IMR-90 (cell line): Measurements from ENCODE around the gene KCNAB1. TPM values are rescaled to one million over a fixed set of nuclear protein-coding genes. Genes with fewer than 3 reads are reported as not detected.

Experiments used
- ATAC-seq: fragments of 200-7000 bp; cut with Tn5 transposase; 2 replicates; pipeline ENCODE4 v1.9.1; 2020; ENCODE audit warnings: low read depth, mild to moderate bottlenecking, moderate library complexity
- BruUV-seq: library from RNA; stranded (reverse); fragments of 400-500 nt; replicated peaks from 2 replicates; lab custom pipeline; 2021; lab: Mats Ljungman, UMichigan
- CTCF ChIA-PET: fragments of 300-600 bp; formaldehyde crosslinking; extraction: SDS; loops from one replicate; lab custom pipeline; 2021; ENCODE audit warnings: antibody characterized with exemption; lab: Yijun Ruan, JAX
- POLR2A ChIA-PET: fragments of 300-600 bp; sonication (Branson Sonifier 250); formaldehyde crosslinking; loops from one replicate; lab custom pipeline; 2022; ENCODE audit warnings: antibody characterized with exemption; ENCODE audit not compliant: unreplicated experiment; lab: Charles Lee
- DNase-seq: peaks from one replicate; pipeline ENCODE4 v3.0.0; 2013
- H2AFZ ChIP-seq: replicated peaks from 2 replicates; pipeline ENCODE3; 2013; ENCODE audit warnings: low read length, mild to moderate bottlenecking; ENCODE audit not compliant: poor library complexity
- H2AK5ac ChIP-seq: 2 replicates; pipeline ENCODE4 v1.6.1; 2013; ENCODE audit warnings: low read depth, low read length, inconsistent platforms
- H2AK9ac ChIP-seq: replicated peaks from 2 replicates; pipeline ENCODE3; 2013; ENCODE audit warnings: mild to moderate bottlenecking, low read depth, low read length, moderate library complexity; ENCODE audit not compliant: poor library complexity
- H2BK120ac ChIP-seq: 2 replicates; pipeline ENCODE4 v1.6.1; 2013; ENCODE audit warnings: low read depth, low read length, inconsistent platforms
- H2BK15ac ChIP-seq: 3 replicates; pipeline ENCODE4 v1.6.1; 2013; ENCODE audit warnings: low read depth, low read length, inconsistent platforms
- H2BK20ac ChIP-seq: 2 replicates; pipeline ENCODE4 v1.6.1; 2013; ENCODE audit warnings: low read depth, mild to moderate bottlenecking, inconsistent platforms, low read length, moderate library complexity
- H2BK5ac ChIP-seq: 2 replicates; pipeline ENCODE4 v1.6.1; 2013; ENCODE audit warnings: mild to moderate bottlenecking, low read depth, low read length, inconsistent platforms; ENCODE audit not compliant: poor library complexity, severe bottlenecking
- H3K14ac ChIP-seq: replicated peaks from 2 replicates; pipeline ENCODE4 v1.6.1; 2013; ENCODE audit warnings: low read depth, low read length, inconsistent platforms
- H3K18ac ChIP-seq: 2 replicates; pipeline ENCODE4 v1.6.1; 2013; ENCODE audit warnings: low read depth, low read length, control low read depth
- H3K23ac ChIP-seq: 2 replicates; pipeline ENCODE4 v1.6.1; 2013; ENCODE audit warnings: low read depth, low read length, inconsistent platforms
- H3K27ac ChIP-seq: 2 replicates; pipeline ENCODE4 v1.5.1; 2013; ENCODE audit warnings: mild to moderate bottlenecking, control low read depth, low read length; ENCODE audit not compliant: insufficient read depth
- H3K27me3 ChIP-seq: 2 replicates; pipeline ENCODE4 v1.6.1; 2013; ENCODE audit warnings: low read length; ENCODE audit not compliant: control insufficient read depth, insufficient read depth
- H3K36me3 ChIP-seq: 2 replicates; pipeline ENCODE4 v1.6.1; 2013; ENCODE audit warnings: low read length, mixed read lengths; ENCODE audit not compliant: control insufficient read depth, insufficient read depth
- H3K4ac ChIP-seq: 2 replicates; pipeline ENCODE4 v1.6.1; 2013; ENCODE audit warnings: low read depth, low read length, inconsistent platforms
- H3K4me1 ChIP-seq: 2 replicates; pipeline ENCODE4 v1.6.1; 2013; ENCODE audit warnings: low read length, mixed read lengths; ENCODE audit not compliant: control insufficient read depth, insufficient read depth
- H3K4me2 ChIP-seq: 2 replicates; pipeline ENCODE4 v1.6.1; 2013; ENCODE audit warnings: low read depth, mild to moderate bottlenecking, control low read depth, low read length, moderate library complexity
- H3K4me3 ChIP-seq: 2 replicates; pipeline ENCODE4 v1.5.1; 2013; ENCODE audit warnings: low read depth, mild to moderate bottlenecking, control low read depth, low read length, moderate library complexity; ENCODE audit not compliant: insufficient read depth
- H3K56ac ChIP-seq: 2 replicates; pipeline ENCODE4 v1.6.1; 2013; ENCODE audit warnings: low read length, inconsistent platforms; ENCODE audit not compliant: insufficient read depth; ENCODE audit errors: extremely low read depth
- H3K79me1 ChIP-seq, 2 experiments: 2 replicates each; pipeline ENCODE4 v1.6.1; 2013; ENCODE audit warnings: low read length in 2 of 2, inconsistent platforms in 1 of 2, low read depth in 1 of 2
- H3K9ac ChIP-seq: 2 replicates; pipeline ENCODE4 v1.6.1; 2013; ENCODE audit warnings: low read depth, low read length, control low read depth
- H3K9me1 ChIP-seq: 2 replicates; pipeline ENCODE4 v1.6.1; 2013; ENCODE audit warnings: low read length, inconsistent platforms; ENCODE audit not compliant: insufficient read depth
- H3K9me3 ChIP-seq: 2 replicates; pipeline ENCODE4 v1.6.1; 2013; ENCODE audit warnings: low read length; ENCODE audit not compliant: control insufficient read depth, insufficient read depth
- H4K20me1 ChIP-seq: 2 replicates; pipeline ENCODE4 v1.6.1; 2013; ENCODE audit warnings: low read length, inconsistent platforms; ENCODE audit not compliant: insufficient read depth
- H4K5ac ChIP-seq: 2 replicates; pipeline ENCODE4 v1.6.1; 2013; ENCODE audit warnings: mild to moderate bottlenecking, low read depth, low read length, control low read depth
- H4K8ac ChIP-seq, 2 experiments: 2 replicates each; pipeline ENCODE4 v1.6.1; 2013; ENCODE audit warnings: low read depth in 2 of 2, low read length in 2 of 2, control low read depth in 1 of 2, inconsistent platforms in 1 of 2
- H4K91ac ChIP-seq: 2 replicates; pipeline ENCODE4 v1.6.1; 2013; ENCODE audit warnings: low read depth, low read length, inconsistent platforms; ENCODE audit not compliant: insufficient read depth
- BHLHE40 ChIP-seq: fragments of 150-350 bp; IDR thresholded peaks from 2 replicates; pipeline ENCODE4 v1.6.1; 2016; ENCODE audit warnings: mild to moderate bottlenecking, low read depth, low read length
- CEBPB ChIP-seq: IDR thresholded peaks from 2 replicates; pipeline ENCODE4 v1.6.1; 2012; ENCODE audit warnings: low read depth, low read length, improper control_type of control experiment
- CHD1 ChIP-seq: IDR thresholded peaks from 2 replicates; pipeline ENCODE4 v1.6.1; 2012; ENCODE audit warnings: low read depth, low read length, improper control_type of control experiment
- FOS ChIP-seq: fragments of 150-350 bp; IDR thresholded peaks from 2 replicates; pipeline ENCODE4 v1.6.1; 2016; ENCODE audit warnings: low read depth, low read length
- MAFK ChIP-seq: IDR thresholded peaks from 2 replicates; pipeline ENCODE4 v1.6.1; 2012; ENCODE audit warnings: low read depth, low read length, improper control_type of control experiment
- MAZ ChIP-seq: IDR thresholded peaks from 2 replicates; pipeline ENCODE4 v1.6.1; 2012; ENCODE audit warnings: low read depth, mild to moderate bottlenecking, low read length, improper control_type of control experiment, moderate library complexity, borderline replicate concordance
- MXI1 ChIP-seq: IDR thresholded peaks from 2 replicates; pipeline ENCODE4 v1.6.1; 2012; ENCODE audit warnings: low read depth, mild to moderate bottlenecking, low read length, moderate library complexity, borderline replicate concordance
- NFE2L2 ChIP-seq: fragments of 150-350 bp; IDR thresholded peaks from 2 replicates; pipeline ENCODE4 v1.6.1; 2016; ENCODE audit warnings: low read depth, mild to moderate bottlenecking, low read length
- POLR2A ChIP-seq: IDR thresholded peaks from 2 replicates; pipeline ENCODE4 v1.6.1; 2012; ENCODE audit warnings: mild to moderate bottlenecking, low read depth, low read length
- RAD21 ChIP-seq: IDR thresholded peaks from 2 replicates; pipeline ENCODE4 v1.6.1; 2012; ENCODE audit warnings: low read length, improper control_type of control experiment
- RCOR1 ChIP-seq: IDR thresholded peaks from 2 replicates; pipeline ENCODE4 v1.6.1; 2012; ENCODE audit warnings: mild to moderate bottlenecking, low read length, improper control_type of control experiment; ENCODE audit not compliant: insufficient replicate concordance
- RFX5 ChIP-seq: IDR thresholded peaks from 2 replicates; pipeline ENCODE4 v1.8.0; 2012; ENCODE audit warnings: low read depth, mild to moderate bottlenecking, low read length, moderate library complexity
- SMC3 ChIP-seq: fragments of 150-350 bp; IDR thresholded peaks from 2 replicates; pipeline ENCODE4 v1.6.1; 2016; ENCODE audit warnings: low read depth, mild to moderate bottlenecking, antibody characterized with exemption, low read length, moderate library complexity
- whole genome bisulfite sequencing, 2 experiments: methylation state at CpG; one replicate each; pipeline versions ENCODE4 v1.1.5 to v1.1.7; 2013; ENCODE audit warnings: missing lambda C conversion rate in 2 of 2; ENCODE audit not compliant: insufficient read length in 1 of 2; ENCODE audit errors: extremely low coverage in 2 of 2; 5-methylcytosine and 5-hydroxymethylcytosine counted together
- dilution Hi-C: fragments of 300-500 bp; cut with HindIII; formaldehyde crosslinking; loops from one replicate; pipeline ENCODE4 v1.14.3; 2018; ENCODE audit warnings: low sequenced_read_pairs; ENCODE audit not compliant: unreplicated experiment
- in situ Hi-C: fragments of 300-500 bp; cut with MboI; formaldehyde crosslinking; loops from 3 replicates; pipeline ENCODE4 v1.14.3; 2019; ENCODE audit warnings: low sequenced_read_pairs, inconsistent platforms, mixed read lengths
- intact Hi-C: fragments of 100-400 bp; cut with micrococcal nuclease; formaldehyde crosslinking; loops from 2 replicates; pipeline ENCODE4 v1.10.0; 2022
- polyA plus RNA-seq, 3 experiments: library from polyadenylated mRNA; depleted of rRNA; stranded (reverse); fragments of >200 nt; gene quantifications; 2 replicates each; pipeline ENCODE4 v1.2.3, GENCODE V29; 2012; ENCODE audit warnings: low replicate concordance in 1 of 3
- total RNA-seq: library from RNA; depleted of rRNA; stranded (reverse); fragments of >200 nt; gene quantifications from 2 replicates; pipeline ENCODE4 v1.2.3, GENCODE V29; 2012
- TF ChIP-seq, protein P1 (sequence below): fragments of 150-350 bp; IDR thresholded peaks from 2 replicates; pipeline ENCODE4 v1.6.1; 2016; ENCODE audit warnings: low read depth, mild to moderate bottlenecking, low read length, moderate library complexity, borderline replicate concordance
- TF ChIP-seq, protein P2 (sequence below): conservative IDR thresholded peaks from 2 replicates; pipeline ENCODE4 v1.5.1; 2012; ENCODE audit warnings: mild to moderate bottlenecking, low read depth, low read length, improper control_type of control experiment
- TF ChIP-seq, protein P3 (sequence below): fragments of 150-350 bp; IDR thresholded peaks from 2 replicates; pipeline ENCODE4 v1.6.1; 2017; ENCODE audit warnings: mild to moderate bottlenecking, antibody characterized with exemption, low read length, low read depth

KCNAB1 gene
- total and polyA plus RNA-seq, 2 of the 4 experiments (the other 2 are of a cell fraction): under 0.01 to 0.07 TPM

DNA sequence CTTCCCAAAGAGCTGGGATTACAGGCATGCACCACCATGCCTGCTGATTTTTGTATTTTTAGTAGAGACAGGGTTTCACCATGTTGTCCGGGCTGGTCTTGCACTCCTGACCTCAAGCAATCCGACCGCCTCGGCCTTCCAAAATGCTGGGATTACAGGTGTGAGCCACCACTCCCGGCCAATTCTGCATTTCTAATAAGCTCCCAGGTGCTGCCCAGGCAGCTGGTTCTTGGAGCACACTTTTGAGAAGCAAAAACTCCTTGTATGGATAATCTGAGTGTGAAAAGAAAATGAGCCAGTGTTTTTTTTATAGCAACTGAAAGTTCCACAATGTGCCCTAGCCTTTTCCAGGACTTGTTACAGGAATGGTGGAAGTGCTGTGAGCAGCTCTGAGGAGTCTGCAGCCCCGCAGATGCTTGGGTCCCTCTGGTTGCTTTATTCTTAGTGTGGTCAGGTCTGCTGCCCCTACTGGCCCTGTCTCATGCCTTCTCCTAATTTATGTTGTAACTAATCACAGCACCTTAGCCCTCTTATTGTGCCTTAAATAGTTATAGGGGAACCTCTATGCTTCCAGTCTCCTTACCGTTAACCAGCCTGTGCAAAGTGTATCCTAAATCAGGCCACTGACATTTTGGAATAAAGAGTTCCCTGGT lies 13.5 kb upstream of the KCNAB1 start:
- H4K5ac ChIP-seq: no peak overlapping the region
- no peak overlapping the region for H2BK15ac ChIP-seq
- no peak overlapping the region for H2BK5ac ChIP-seq
- H3K4ac ChIP-seq: no peak overlapping the region
- peaks cover 6% of the 10 kb centered on the region; the same call in 1 of the 2 replicates for H3K27me3 ChIP-seq
- no peaks in the 10 kb centered on the region for H3K36me3 ChIP-seq
- H4K20me1 ChIP-seq: no peaks in the 10 kb centered on the region
- no peak for DNase-seq
- H3K18ac ChIP-seq: no peak overlapping the region
- no peak overlapping the region for H3K4me3 ChIP-seq
- intact Hi-C loops (no loop called here), dilution Hi-C loops (no loop called here), in situ Hi-C loops (no loop called here)
- no peak overlapping the region for H3K9ac ChIP-seq
- ATAC-seq: no peak
- no peak overlapping the region for H2BK120ac ChIP-seq
- H4K8ac ChIP-seq: no peak overlapping the region
- no peak overlapping the region for H2AFZ ChIP-seq
- H2BK20ac ChIP-seq: no peak overlapping the region
- no peak overlapping the region for H2AK9ac ChIP-seq
- no peak overlapping the region for H2AK5ac ChIP-seq
- no peak overlapping the region for H4K91ac ChIP-seq
- H3K9me1 ChIP-seq: no peaks in the 10 kb centered on the region
- 35% methylated on average over 2 of the region's 7 CpGs; no CpG with 5 or more reads in 1 of the 2 experiments for WGBS, 2 experiments
- H3K23ac ChIP-seq: no peak overlapping the region
- POLR2A ChIA-PET: no interaction called here
- H3K79me1 ChIP-seq: no peaks in the 10 kb centered on the region
- no peaks in the 10 kb centered on the region for H3K9me3 ChIP-seq
- H3K27ac ChIP-seq: no peak overlapping the region
- TF ChIP-seq POLR2A (no peak), RFX5 (no peak), SMC3 (no peak), MAFK (no peak), NFE2L2 (no peak), CEBPB (no peak), RAD21 (no peak), RCOR1 (no peak), MAZ (no peak), CHD1 (no peak), FOS (no peak), MXI1 (no peak), BHLHE40 (no peak)
- TF ChIP-seq, protein P1, sequence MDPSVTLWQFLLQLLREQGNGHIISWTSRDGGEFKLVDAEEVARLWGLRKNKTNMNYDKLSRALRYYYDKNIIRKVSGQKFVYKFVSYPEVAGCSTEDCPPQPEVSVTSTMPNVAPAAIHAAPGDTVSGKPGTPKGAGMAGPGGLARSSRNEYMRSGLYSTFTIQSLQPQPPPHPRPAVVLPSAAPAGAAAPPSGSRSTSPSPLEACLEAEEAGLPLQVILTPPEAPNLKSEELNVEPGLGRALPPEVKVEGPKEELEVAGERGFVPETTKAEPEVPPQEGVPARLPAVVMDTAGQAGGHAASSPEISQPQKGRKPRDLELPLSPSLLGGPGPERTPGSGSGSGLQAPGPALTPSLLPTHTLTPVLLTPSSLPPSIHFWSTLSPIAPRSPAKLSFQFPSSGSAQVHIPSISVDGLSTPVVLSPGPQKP: no peak
- TF ChIP-seq, protein P2, sequence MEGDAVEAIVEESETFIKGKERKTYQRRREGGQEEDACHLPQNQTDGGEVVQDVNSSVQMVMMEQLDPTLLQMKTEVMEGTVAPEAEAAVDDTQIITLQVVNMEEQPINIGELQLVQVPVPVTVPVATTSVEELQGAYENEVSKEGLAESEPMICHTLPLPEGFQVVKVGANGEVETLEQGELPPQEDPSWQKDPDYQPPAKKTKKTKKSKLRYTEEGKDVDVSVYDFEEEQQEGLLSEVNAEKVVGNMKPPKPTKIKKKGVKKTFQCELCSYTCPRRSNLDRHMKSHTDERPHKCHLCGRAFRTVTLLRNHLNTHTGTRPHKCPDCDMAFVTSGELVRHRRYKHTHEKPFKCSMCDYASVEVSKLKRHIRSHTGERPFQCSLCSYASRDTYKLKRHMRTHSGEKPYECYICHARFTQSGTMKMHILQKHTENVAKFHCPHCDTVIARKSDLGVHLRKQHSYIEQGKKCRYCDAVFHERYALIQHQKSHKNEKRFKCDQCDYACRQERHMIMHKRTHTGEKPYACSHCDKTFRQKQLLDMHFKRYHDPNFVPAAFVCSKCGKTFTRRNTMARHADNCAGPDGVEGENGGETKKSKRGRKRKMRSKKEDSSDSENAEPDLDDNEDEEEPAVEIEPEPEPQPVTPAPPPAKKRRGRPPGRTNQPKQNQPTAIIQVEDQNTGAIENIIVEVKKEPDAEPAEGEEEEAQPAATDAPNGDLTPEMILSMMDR: no peak
- TF ChIP-seq, protein P3, sequence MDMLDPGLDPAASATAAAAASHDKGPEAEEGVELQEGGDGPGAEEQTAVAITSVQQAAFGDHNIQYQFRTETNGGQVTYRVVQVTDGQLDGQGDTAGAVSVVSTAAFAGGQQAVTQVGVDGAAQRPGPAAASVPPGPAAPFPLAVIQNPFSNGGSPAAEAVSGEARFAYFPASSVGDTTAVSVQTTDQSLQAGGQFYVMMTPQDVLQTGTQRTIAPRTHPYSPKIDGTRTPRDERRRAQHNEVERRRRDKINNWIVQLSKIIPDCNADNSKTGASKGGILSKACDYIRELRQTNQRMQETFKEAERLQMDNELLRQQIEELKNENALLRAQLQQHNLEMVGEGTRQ: no peak
- H3K4me2 ChIP-seq: no peak overlapping the region
- H3K4me1 ChIP-seq: no peaks in the 10 kb centered on the region
- CTCF ChIA-PET: no interaction called here
- BruUV-seq: no TSS peak
- no peak overlapping the region for H3K56ac ChIP-seq
- no peak overlapping the region for H3K14ac ChIP-seq
